Small intestine (tissue), 7 donors: ENCODE data around the gene ZNF316. TPM values are rescaled to one million over a fixed set of nuclear protein-coding genes. Genes with fewer than 3 reads are reported as not detected.

Experiments
- DNase-seq, 2 donors: peaks; one replicate each; pipeline versions ENCODE4 v3.0.0 to v3.0.0-alpha.2; 2013
- FAIRE-seq: peaks from 2 replicates; lab custom pipeline; 2012; peaks lifted over from hg19 to GRCh38; lab: Jason Lieb, UNC
- H3K27ac ChIP-seq, 3 donors: one replicate each; pipeline ENCODE4 v1.5.1; 2013; ENCODE audit warnings: low read length in 2 of 3, mild to moderate bottlenecking in 2 of 3, control low read depth in 1 of 3, inconsistent platforms in 1 of 3, low read depth in 1 of 3, moderate library complexity in 1 of 3
- H3K27me3 ChIP-seq, 3 donors: one replicate each; pipeline ENCODE4 v1.6.1; 2013; ENCODE audit warnings: low read length in 3 of 3, inconsistent platforms in 1 of 3; ENCODE audit not compliant: control insufficient read depth in 3 of 3, insufficient read depth in 3 of 3
- H3K36me3 ChIP-seq, 3 donors: one replicate each; pipeline ENCODE4 v1.6.1; 2013; ENCODE audit warnings: low read length in 3 of 3, inconsistent platforms in 1 of 3, low read depth in 1 of 3, mild to moderate bottlenecking in 1 of 3, moderate library complexity in 1 of 3; ENCODE audit not compliant: control insufficient read depth in 3 of 3, insufficient read depth in 2 of 3
- H3K4me1 ChIP-seq, 3 donors: one replicate each; pipeline ENCODE4 v1.6.1; 2013; ENCODE audit warnings: low read length in 2 of 3, inconsistent platforms in 1 of 3, low read depth in 1 of 3, mild to moderate bottlenecking in 1 of 3, moderate library complexity in 1 of 3; ENCODE audit not compliant: control insufficient read depth in 3 of 3, insufficient read depth in 2 of 3
- H3K4me3 ChIP-seq, 3 donors: one replicate each; pipeline ENCODE4 v1.5.1; 2013; ENCODE audit warnings: low read length in 3 of 3, control low read depth in 1 of 3, inconsistent platforms in 1 of 3, low read depth in 1 of 3, mild to moderate bottlenecking in 1 of 3, moderate library complexity in 1 of 3
- H3K9me3 ChIP-seq, 2 donors: one replicate each; pipeline ENCODE4 v1.6.1; 2013; ENCODE audit warnings: low read depth in 1 of 2, low read length in 1 of 2; ENCODE audit not compliant: control insufficient read depth in 2 of 2, insufficient read depth in 1 of 2
- WGBS, 3 donors: extraction: QIAGEN DNeasy Blood & Tissue Kit; methylation state at CpG; one replicate each; pipeline ENCODE4 v1.1.7; 2013; 5-methylcytosine and 5-hydroxymethylcytosine counted together
- polyA plus RNA-seq, 4 donors: library from polyadenylated mRNA; stranded (reverse) in 3 of 4; unstranded in 1 of 4; fragments of 200-250 nt in 3 of 4; fragments of 120-200 nt in 1 of 4; gene quantifications; one replicate each; pipeline versions ENCODE4 v1.2.1 to v1.2.3, GENCODE V29; 2013
- donor health status: healthy with polysubstance abuse.
- donor health status: control.
- donor health status: control.
- donor health status: Bipolar disorder and iron deficiency.
- donor health status: healthy.

Gene ZNF316
- polyA plus RNA-seq, 4 donors = 11.6 to 31.4 (median 14.0) TPM

- H3K9me3 ChIP-seq = no peaks in the 10 kb centered on the region
- no peak for DNase-seq
- WGBS, 3 donors = 93 to 99% (median 94%) methylated on average over 11 of the region's 11 CpGs
- peaks cover 0 to 55% (median 7%) of the 10 kb centered on the region in 3 donors for H3K36me3 ChIP-seq
- H3K4me1 ChIP-seq = peaks cover 0 to 7% (median 7%) of the 10 kb centered on the region in 3 donors
- FAIRE-seq = no peak
- H3K27ac ChIP-seq = no peak overlapping the region
- no peak overlapping the region for H3K4me3 ChIP-seq
- no peaks in the 10 kb centered on the region for H3K27me3 ChIP-seq
Measured at GRCh38 chr7:6639627-6640026, 2.5 kb downstream of the ZNF316 start.

- WGBS, 3 donors = 64 to 77% (median 73%) methylated on average over 11 of the region's 11 CpGs
- H3K4me3 ChIP-seq = no peak overlapping the region
Measured at GRCh38 chr7:6640246-6640721, 3.2 kb downstream of the ZNF316 start.

GRCh38 chr7:6641305-6642035 is 4.4 kb downstream of the ZNF316 start:
- 87 to 93% (median 92%) methylated on average over 15 of the region's 15 CpGs for WGBS, 3 donors
- Histone ChIP-seq H3K4me3 (no peak overlapping the region), H3K4me1 (peaks cover 0 to 7% (median 4%) of the 10 kb centered on the region in 3 donors), H3K27ac (no peak overlapping the region), H3K27me3 (no peaks in the 10 kb centered on the region), H3K9me3 (no peaks in the 10 kb centered on the region), H3K36me3 (peaks cover 8 to 70% (median 9%) of the 10 kb centered on the region in 3 donors)
- FAIRE-seq (no peak), DNase-seq (no peak)

More at GRCh38 chr7:6640246-6640721, 3.2 kb downstream of the ZNF316 start:
- no peak overlapping the region for H3K27ac ChIP-seq
- peaks cover 0 to 7% (median 7%) of the 10 kb centered on the region in 3 donors for H3K4me1 ChIP-seq
- FAIRE-seq = no peak
- no peaks in the 10 kb centered on the region for H3K27me3 ChIP-seq
- peak in 1 of 2 donors; percentile 22 for DNase-seq
- no peaks in the 10 kb centered on the region for H3K9me3 ChIP-seq
- peaks cover 4 to 61% (median 7%) of the 10 kb centered on the region in 3 donors for H3K36me3 ChIP-seq

- Histone ChIP-seq H3K4me3 (no peak overlapping the region), H3K27ac (no peak overlapping the region), H3K4me1 (peaks cover 0 to 7% (median 2%) of the 10 kb centered on the region in 3 donors), H3K36me3 (peaks cover 11 to 79% (median 12%) of the 10 kb centered on the region in 3 donors), H3K9me3 (no peaks in the 10 kb centered on the region), H3K27me3 (no peaks in the 10 kb centered on the region)
- DNase-seq (no peak), FAIRE-seq (no peak)
- 94% methylated on average over 24 of the region's 24 CpGs for WGBS, 3 donors
Measured at GRCh38 chr7:6642239-6642839, 5.2 kb downstream of the ZNF316 start.

- H3K9me3 ChIP-seq = no peaks in the 10 kb centered on the region
- H3K4me3 ChIP-seq = no peak overlapping the region
- H3K4me1 ChIP-seq = peaks cover 0 to 6% (median 2%) of the 10 kb centered on the region in 3 donors
- no peak for FAIRE-seq
- H3K27me3 ChIP-seq = no peaks in the 10 kb centered on the region
- peaks cover 11 to 86% (median 12%) of the 10 kb centered on the region in 3 donors for H3K36me3 ChIP-seq
- H3K27ac ChIP-seq = no peak overlapping the region
- DNase-seq = no peak
- WGBS, 3 donors = 88 to 91% (median 90%) methylated on average over 21 to 22 of the region's 22 CpGs
Measured at GRCh38 chr7:6642861-6643640, 5.9 kb downstream of the ZNF316 start.

GRCh38 chr7:6643915-6644625 is 7.0 kb downstream of the ZNF316 start:
- no peaks in the 10 kb centered on the region for H3K9me3 ChIP-seq
- FAIRE-seq (no peak), DNase-seq (no peak)
- 93 to 96% (median 94%) methylated on average over 21 of the region's 21 CpGs for WGBS, 3 donors
- H3K4me1 ChIP-seq = no peaks in the 10 kb centered on the region
- H3K36me3 ChIP-seq = peaks cover 11 to 96% (median 12%) of the 10 kb centered on the region in 3 donors
- H3K27me3 ChIP-seq = no peaks in the 10 kb centered on the region
- H3K4me3 ChIP-seq = no peak overlapping the region
- H3K27ac ChIP-seq = no peak overlapping the region

- no peak overlapping the region for H3K27ac ChIP-seq
- FAIRE-seq (no peak), DNase-seq (no peak)
- H3K9me3 ChIP-seq = no peaks in the 10 kb centered on the region
- H3K27me3 ChIP-seq = no peaks in the 10 kb centered on the region
- 95% methylated on average over 10 of the region's 10 CpGs for WGBS, 3 donors
- H3K4me3 ChIP-seq = no peak overlapping the region
- no peaks in the 10 kb centered on the region for H3K4me1 ChIP-seq
- peaks cover 12 to 96% (median 16%) of the 10 kb centered on the region in 3 donors for H3K36me3 ChIP-seq
Measured at GRCh38 chr7:6644728-6645127, 7.6 kb downstream of the ZNF316 start.
